Measurements from ENCODE around the gene CLIP1. TPM values are rescaled to one million over a fixed set of nuclear protein-coding genes. Genes with fewer than 3 reads are reported as not detected.
"Not testable (repeated sequence)": the region's sequence is repeated elsewhere in the genome, so short reads cannot be mapped to it uniquely, and the experiment has no call there.

The CLIP1 gene
- total and polyA plus RNA-seq, 4 donors, result 26.6 to 93.7 (median 45.8) TPM

- ATAC-seq (ENCODE audit: insufficient read depth, low FRiP score), result no peak
- H3K4me1 ChIP-seq (ENCODE audit: control insufficient read depth in 5 of 5, insufficient read depth in 5 of 5, low read length in 5 of 5), result peaks cover 0 to 12% (median 0%) of the 10 kb centered on the region in 5 donors
- H3K9ac ChIP-seq (ENCODE audit: insufficient read depth in 1 of 2, low read length in 2 of 2), result no peak overlapping the region
Observed at GRCh38 chr12:122366685-122367475, 55.6 kb downstream of the CLIP1 start.

GRCh38 chr12:122365226-122365625 is 57.2 kb downstream of the CLIP1 start:
- WGBS, 2 donors, result 58 to 61% methylated on average over 5 of the region's 5 CpGs
- Histone ChIP-seq H3K36me3 (ENCODE audit: control insufficient read depth in 4 of 4, insufficient read depth in 4 of 4, low read length in 4 of 4) (peaks cover 5 to 12% (median 10%) of the 10 kb centered on the region in 4 donors), H3K4me1 (ENCODE audit: control insufficient read depth in 5 of 5, insufficient read depth in 5 of 5, low read length in 5 of 5) (peaks cover 0 to 12% (median 0%) of the 10 kb centered on the region in 5 donors)
- not testable (repeated sequence) for ATAC-seq (ENCODE audit: insufficient read depth, low FRiP score); H3K9ac ChIP-seq (ENCODE audit: insufficient read depth in 1 of 2, low read length in 2 of 2); DNase-seq; H3K27ac ChIP-seq (ENCODE audit: low read depth in 1 of 2, low read length in 1 of 2); H3K4me3 ChIP-seq; H3K27me3 ChIP-seq (ENCODE audit: control insufficient read depth in 3 of 3, insufficient read depth in 3 of 3, low read length in 2 of 3); H3K9me3 ChIP-seq (ENCODE audit: control insufficient read depth in 4 of 4, insufficient read depth in 3 of 4, low read length in 3 of 4)

More at GRCh38 chr12:122366685-122367475, 55.6 kb downstream of the CLIP1 start:
- Histone ChIP-seq H3K27me3 (ENCODE audit: control insufficient read depth in 3 of 3, insufficient read depth in 3 of 3, low read length in 2 of 3) (no peaks in the 10 kb centered on the region), H3K4me3 (no peak overlapping the region), H3K9me3 (ENCODE audit: control insufficient read depth in 4 of 4, insufficient read depth in 3 of 4, low read length in 3 of 4) (no peaks in the 10 kb centered on the region), H3K36me3 (ENCODE audit: control insufficient read depth in 4 of 4, insufficient read depth in 4 of 4, low read length in 4 of 4) (peaks cover 0 to 10% (median 4%) of the 10 kb centered on the region in 4 donors), H3K27ac (ENCODE audit: low read depth in 1 of 2, low read length in 1 of 2) (peak overlapping the region; percentile 13 to 17)
- no peak for TF ChIP-seq CTCF (IDR thresholded peaks at IDR 0.05; ENCODE audit: control extremely low read depth, extremely low read depth)
- 60% methylated on average over 3 of the region's 3 CpGs for WGBS, 2 donors
- DNase-seq, result peak in 2 of 3 donors; percentile 6 to 40

- DNase-seq (no peak), ATAC-seq (ENCODE audit: insufficient read depth, low FRiP score) (no peak)
- Histone ChIP-seq H3K36me3 (ENCODE audit: control insufficient read depth in 4 of 4, insufficient read depth in 4 of 4, low read length in 4 of 4) (peaks cover 5 to 15% (median 12%) of the 10 kb centered on the region in 4 donors), H3K9ac (ENCODE audit: insufficient read depth in 1 of 2, low read length in 2 of 2) (no peak overlapping the region), H3K27me3 (ENCODE audit: control insufficient read depth in 3 of 3, insufficient read depth in 3 of 3, low read length in 2 of 3) (no peaks in the 10 kb centered on the region), H3K4me1 (ENCODE audit: control insufficient read depth in 5 of 5, insufficient read depth in 5 of 5, low read length in 5 of 5) (peaks cover 0 to 12% (median 0%) of the 10 kb centered on the region in 5 donors), H3K4me3 (no peak overlapping the region), H3K9me3 (ENCODE audit: control insufficient read depth in 4 of 4, insufficient read depth in 3 of 4, low read length in 3 of 4) (no peaks in the 10 kb centered on the region), H3K27ac (ENCODE audit: low read depth in 1 of 2, low read length in 1 of 2) (no peak overlapping the region)
- TF ChIP-seq CTCF (IDR thresholded peaks at IDR 0.05; ENCODE audit: control extremely low read depth, extremely low read depth), result no peak
- 86 to 94% methylated on average over 9 of the region's 9 CpGs for WGBS, 2 donors
Observed at GRCh38 chr12:122363782-122364181, 58.7 kb downstream of the CLIP1 start.

GRCh38 chr12:122362755-122363154 is 59.7 kb downstream of the CLIP1 start:
- Histone ChIP-seq H3K9me3 (ENCODE audit: control insufficient read depth in 4 of 4, insufficient read depth in 3 of 4, low read length in 3 of 4) (no peaks in the 10 kb centered on the region), H3K4me3 (no peak overlapping the region), H3K27ac (ENCODE audit: low read depth in 1 of 2, low read length in 1 of 2) (no peak overlapping the region), H3K36me3 (ENCODE audit: control insufficient read depth in 4 of 4, insufficient read depth in 4 of 4, low read length in 4 of 4) (peaks cover 5 to 15% (median 12%) of the 10 kb centered on the region in 4 donors), H3K27me3 (ENCODE audit: control insufficient read depth in 3 of 3, insufficient read depth in 3 of 3, low read length in 2 of 3) (no peaks in the 10 kb centered on the region), H3K9ac (ENCODE audit: insufficient read depth in 1 of 2, low read length in 2 of 2) (no peak overlapping the region), H3K4me1 (ENCODE audit: control insufficient read depth in 5 of 5, insufficient read depth in 5 of 5, low read length in 5 of 5) (peaks cover 0 to 9% (median 0%) of the 10 kb centered on the region in 5 donors)
- WGBS, 2 donors, result 82 to 90% methylated on average over 1 of the region's 1 CpG
- no peak for TF ChIP-seq CTCF (IDR thresholded peaks at IDR 0.05; ENCODE audit: control extremely low read depth, extremely low read depth)
- DNase-seq, result no peak
- ATAC-seq (ENCODE audit: insufficient read depth, low FRiP score), result no peak

- H3K9ac ChIP-seq (ENCODE audit: insufficient read depth in 1 of 2, low read length in 2 of 2); ATAC-seq (ENCODE audit: insufficient read depth, low FRiP score); H3K27me3 ChIP-seq (ENCODE audit: control insufficient read depth in 3 of 3, insufficient read depth in 3 of 3, low read length in 2 of 3); H3K27ac ChIP-seq (ENCODE audit: low read depth in 1 of 2, low read length in 1 of 2); H3K9me3 ChIP-seq (ENCODE audit: control insufficient read depth in 4 of 4, insufficient read depth in 3 of 4, low read length in 3 of 4); DNase-seq; H3K4me3 ChIP-seq; H3K4me1 ChIP-seq (ENCODE audit: control insufficient read depth in 5 of 5, insufficient read depth in 5 of 5, low read length in 5 of 5): not testable (repeated sequence)
- peaks cover 5 to 23% (median 16%) of the 10 kb centered on the region in 4 donors for H3K36me3 ChIP-seq (ENCODE audit: control insufficient read depth in 4 of 4, insufficient read depth in 4 of 4, low read length in 4 of 4)
- 97 to 100% methylated on average over 2 of the region's 2 CpGs for WGBS, 2 donors
Observed at GRCh38 chr12:122358403-122358802, 64.1 kb downstream of the CLIP1 start.

GRCh38 chr12:122357536-122357935 is 64.9 kb downstream of the CLIP1 start:
- not testable (repeated sequence) for H3K4me1 ChIP-seq (ENCODE audit: control insufficient read depth in 5 of 5, insufficient read depth in 5 of 5, low read length in 5 of 5); ATAC-seq (ENCODE audit: insufficient read depth, low FRiP score); DNase-seq; H3K4me3 ChIP-seq; H3K27me3 ChIP-seq (ENCODE audit: control insufficient read depth in 3 of 3, insufficient read depth in 3 of 3, low read length in 2 of 3); H3K9ac ChIP-seq (ENCODE audit: insufficient read depth in 1 of 2, low read length in 2 of 2); H3K9me3 ChIP-seq (ENCODE audit: control insufficient read depth in 4 of 4, insufficient read depth in 3 of 4, low read length in 3 of 4); H3K27ac ChIP-seq (ENCODE audit: low read depth in 1 of 2, low read length in 1 of 2)
- 94 to 98% methylated on average over 6 to 28 of the region's 32 CpGs for WGBS, 2 donors
- H3K36me3 ChIP-seq (ENCODE audit: control insufficient read depth in 4 of 4, insufficient read depth in 4 of 4, low read length in 4 of 4), result peaks cover 7 to 29% (median 16%) of the 10 kb centered on the region in 4 donors

Measured in lung (tissue), 12 donors.